ENCODE measurements around the gene POU6F2. TPM values are rescaled to one million over a fixed set of nuclear protein-coding genes. Genes with fewer than 3 reads are reported as not detected.

The POU6F2 gene
- total and polyA plus RNA-seq, 2 donors (not counting 1 experiment from before 2014, with no cell fraction given): 0.47 TPM; not detected in 1

DNA sequence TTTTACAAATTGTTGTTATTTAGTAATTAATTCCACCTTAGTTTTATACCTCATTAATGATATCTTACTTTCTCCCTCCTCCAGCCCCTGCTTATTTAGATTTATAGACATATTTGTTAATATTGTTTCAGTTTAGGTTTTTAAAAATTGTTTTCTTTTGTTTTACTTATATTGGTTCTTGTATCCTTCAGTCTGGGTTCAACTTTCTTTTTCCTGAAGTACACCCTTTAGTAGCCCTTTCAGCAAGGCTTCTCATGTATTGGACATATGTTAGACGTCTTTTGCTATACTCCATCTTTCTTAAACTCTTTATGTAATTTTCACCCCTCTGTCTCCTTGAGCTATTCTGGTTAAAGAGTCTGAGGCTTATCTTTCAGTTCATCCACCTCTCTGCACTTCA, 12.8 kb upstream of the POU6F2 start:
- intact Hi-C loops (cut with micrococcal nuclease): no loop called here
- H3K27ac ChIP-seq (ENCODE audit: low read length in 2 of 2): no peak overlapping the region
- no peak overlapping the region for H3K4me2 ChIP-seq (replicated peaks; ENCODE audit: low read depth, low read length, poor library complexity, severe bottlenecking)
- ATAC-seq (ENCODE audit: low read depth) (no peak), DNase-seq (no peak)
- no peak overlapping the region for H3K4me3 Mint-ChIP-seq
- no peaks in the 10 kb centered on the region for H3K4me1 ChIP-seq (ENCODE audit: control insufficient read depth in 2 of 2, insufficient read depth in 2 of 2, low read length in 2 of 2)
- no peaks in the 10 kb centered on the region for H3K79me2 ChIP-seq (ENCODE audit: control insufficient read depth, insufficient read depth, low read length)
- no peaks in the 10 kb centered on the region for H3K27me3 ChIP-seq (replicated peaks in 1 of 4; ENCODE audit: control extremely low read depth in 1 of 4, control insufficient read depth in 3 of 4, insufficient read depth in 4 of 4, low read length in 3 of 4)
- no peaks in the 10 kb centered on the region for H3K36me3 ChIP-seq (replicated peaks in 1 of 2; ENCODE audit: control extremely low read depth in 1 of 2, control insufficient read depth in 1 of 2, extremely low read depth in 1 of 2, insufficient read depth in 2 of 2, low read length in 1 of 2)
- H3K4me1 Mint-ChIP-seq: no peaks in the 10 kb centered on the region
- H3K27me3 Mint-ChIP-seq: peaks cover 11% of the 10 kb centered on the region
- H4K20me1 ChIP-seq (ENCODE audit: control insufficient read depth, insufficient read depth, low read length, poor library complexity, severe bottlenecking): no peaks in the 10 kb centered on the region
- H3K4me3 ChIP-seq (ENCODE audit: control extremely low read depth in 1 of 5, extremely low read depth in 1 of 5, insufficient read depth in 1 of 5, low read depth in 2 of 5, low read length in 4 of 5): no peak overlapping the region
- H3K27ac Mint-ChIP-seq: no peak overlapping the region
- no peak overlapping the region for H2AFZ ChIP-seq (ENCODE audit: insufficient read depth, low read depth, low read length, poor library complexity, severe bottlenecking)
- WGBS (ENCODE audit: insufficient coverage): no CpG with 5 or more reads among the region's 1 CpG
- CTCF ChIA-PET: no interaction called here
- H3K9me3 Mint-ChIP-seq (ENCODE audit: insufficient read depth): peaks cover 7% of the 10 kb centered on the region
- H3K9me3 ChIP-seq (ENCODE audit: control extremely low read depth in 1 of 3, control insufficient read depth in 2 of 3, insufficient read depth in 1 of 3, low read length in 2 of 3): peaks cover 0 to 3% (median 0%) of the 10 kb centered on the region in 3 donors
- POLR2A ChIA-PET: no interaction called here
- TF ChIP-seq CTCF (IDR thresholded peaks at IDR 0.05) (no peak), EZH2 (IDR thresholded peaks at IDR 0.05; ENCODE audit: borderline replicate concordance, insufficient read depth, low read depth, low read length, poor library complexity, severe bottlenecking) (no peak)
- H3K9ac ChIP-seq (ENCODE audit: low read length): no peak overlapping the region

- H3K9me3 Mint-ChIP-seq (ENCODE audit: insufficient read depth): no peaks in the 10 kb centered on the region
Measured at GRCh38 chr7:38973760-38974159, 3.9 kb upstream of the POU6F2 start.

More at GRCh38 chr7:38973760-38974159, 3.9 kb upstream of the POU6F2 start:
- Histone ChIP-seq H3K4me2 (replicated peaks; ENCODE audit: low read depth, low read length, poor library complexity, severe bottlenecking) (no peak overlapping the region), H2AFZ (ENCODE audit: insufficient read depth, low read depth, low read length, poor library complexity, severe bottlenecking) (no peak overlapping the region), H3K4me3 (ENCODE audit: control extremely low read depth in 1 of 5, extremely low read depth in 1 of 5, insufficient read depth in 1 of 5, low read depth in 2 of 5, low read length in 4 of 5) (no peak overlapping the region), H3K27ac (ENCODE audit: low read length in 2 of 2) (no peak overlapping the region), H3K9me3 (ENCODE audit: control extremely low read depth in 1 of 3, control insufficient read depth in 2 of 3, insufficient read depth in 1 of 3, low read length in 2 of 3) (peaks cover 0 to 1% (median 0%) of the 10 kb centered on the region in 3 donors), H3K4me1 (ENCODE audit: control insufficient read depth in 2 of 2, insufficient read depth in 2 of 2, low read length in 2 of 2) (peaks cover 0 to 3% of the 10 kb centered on the region in 2 donors), H3K36me3 (replicated peaks in 1 of 2; ENCODE audit: control extremely low read depth in 1 of 2, control insufficient read depth in 1 of 2, extremely low read depth in 1 of 2, insufficient read depth in 2 of 2, low read length in 1 of 2) (no peaks in the 10 kb centered on the region), H3K79me2 (ENCODE audit: control insufficient read depth, insufficient read depth, low read length) (no peaks in the 10 kb centered on the region), H3K9ac (ENCODE audit: low read length) (no peak overlapping the region), H4K20me1 (ENCODE audit: control insufficient read depth, insufficient read depth, low read length, poor library complexity, severe bottlenecking) (no peaks in the 10 kb centered on the region), H3K27me3 (replicated peaks in 1 of 4; ENCODE audit: control extremely low read depth in 1 of 4, control insufficient read depth in 3 of 4, insufficient read depth in 4 of 4, low read length in 3 of 4) (peaks cover 0 to 23% (median 10%) of the 10 kb centered on the region in 4 experiments)
- TF ChIP-seq EZH2 (IDR thresholded peaks at IDR 0.05; ENCODE audit: borderline replicate concordance, insufficient read depth, low read depth, low read length, poor library complexity, severe bottlenecking) (no peak), CTCF (IDR thresholded peaks at IDR 0.05) (no peak)
- CTCF ChIA-PET: no interaction called here
- 85% methylated on average over 2 of the region's 4 CpGs for WGBS (ENCODE audit: insufficient coverage)
- Mint-ChIP-seq H3K4me1 (no peaks in the 10 kb centered on the region), H3K27me3 (peaks cover 43% of the 10 kb centered on the region), H3K27ac (no peak overlapping the region), H3K4me3 (no peak overlapping the region)
- DNase-seq (no peak), ATAC-seq (ENCODE audit: low read depth) (no peak)
- POLR2A ChIA-PET: no interaction called here
- intact Hi-C loops (cut with micrococcal nuclease): no loop called here
